ES-I3 (cell line): ENCODE measurements around the gene RPUSD1.

Source experiments
- H3K36me3 ChIP-seq: 2 replicates; pipeline ENCODE4 v1.6.1; 2013; ENCODE audit warnings: mild to moderate bottlenecking, low read length, control low read depth, moderate library complexity; ENCODE audit not compliant: insufficient read depth
- H3K4me1 ChIP-seq: 2 replicates; pipeline ENCODE4 v1.6.1; 2013; ENCODE audit warnings: mild to moderate bottlenecking, control low read depth, low read length; ENCODE audit not compliant: insufficient read depth
- H3K9ac ChIP-seq: 2 replicates; pipeline ENCODE4 v1.6.1; 2013; ENCODE audit warnings: low read depth, mild to moderate bottlenecking, low read length, moderate library complexity
- H3K9me3 ChIP-seq: 2 replicates; pipeline ENCODE4 v1.6.1; 2013; ENCODE audit warnings: mild to moderate bottlenecking, low read length, moderate library complexity; ENCODE audit not compliant: control insufficient read depth, insufficient read depth

Gene RPUSD1

GRCh38 chr16:808085-808386 is 19.9 kb upstream of the RPUSD1 start:
- H3K36me3 ChIP-seq, result no peaks in the 10 kb centered on the region
- H3K9me3 ChIP-seq, result no peaks in the 10 kb centered on the region
- H3K4me1 ChIP-seq, result peaks cover 5% of the 10 kb centered on the region; the same call in 1 of the 2 replicates
- peak overlapping the region; percentile 74 for H3K9ac ChIP-seq

- Histone ChIP-seq H3K4me1 (peaks cover 5% of the 10 kb centered on the region; the same call in 1 of the 2 replicates), H3K9ac (peak overlapping the region; percentile 74), H3K9me3 (no peaks in the 10 kb centered on the region), H3K36me3 (no peaks in the 10 kb centered on the region)
These were observed 19.3 kb upstream of the RPUSD1 start for GRCh38 chr16:807347-808084.

GRCh38 chr16:805474-805873 is 17.3 kb upstream of the RPUSD1 start:
- Histone ChIP-seq H3K4me1 (peaks cover 7% of the 10 kb centered on the region; the same call in 1 of the 2 replicates), H3K9ac (no peak overlapping the region), H3K36me3 (no peaks in the 10 kb centered on the region), H3K9me3 (no peaks in the 10 kb centered on the region)

- H3K4me1 ChIP-seq, result peaks cover 7% of the 10 kb centered on the region; the same call in 1 of the 2 replicates
- no peaks in the 10 kb centered on the region for H3K9me3 ChIP-seq
- H3K36me3 ChIP-seq, result no peaks in the 10 kb centered on the region
- no peak overlapping the region for H3K9ac ChIP-seq
These were observed 16.2 kb upstream of the RPUSD1 start for GRCh38 chr16:804193-805048.

GRCh38 chr16:803754-804080 is 15.5 kb upstream of the RPUSD1 start:
- H3K9ac ChIP-seq, result no peak overlapping the region
- H3K36me3 ChIP-seq, result no peaks in the 10 kb centered on the region
- H3K4me1 ChIP-seq, result peaks cover 7% of the 10 kb centered on the region; the same call in 1 of the 2 replicates
- no peaks in the 10 kb centered on the region for H3K9me3 ChIP-seq

- H3K9ac ChIP-seq, result no peak overlapping the region
- no peaks in the 10 kb centered on the region for H3K9me3 ChIP-seq
- peaks cover 7% of the 10 kb centered on the region; the same call in 1 of the 2 replicates for H3K4me1 ChIP-seq
- no peaks in the 10 kb centered on the region for H3K36me3 ChIP-seq
These were observed 15.0 kb upstream of the RPUSD1 start for GRCh38 chr16:802914-803753.

GRCh38 chr16:802461-802860 is 14.3 kb upstream of the RPUSD1 start:
- H3K36me3 ChIP-seq, result no peaks in the 10 kb centered on the region
- H3K4me1 ChIP-seq, result peaks cover 7% of the 10 kb centered on the region; the same call in 1 of the 2 replicates
- H3K9me3 ChIP-seq, result no peaks in the 10 kb centered on the region; the same call in 1 of the 2 replicates
- H3K9ac ChIP-seq, result no peak overlapping the region

GRCh38 chr16:801584-802363 is 13.6 kb upstream of the RPUSD1 start:
- Histone ChIP-seq H3K36me3 (0 out of 2 replicates have a peak, but pooled peaks cover 2% of the 10 kb centered on the region), H3K4me1 (peaks cover 7% of the 10 kb centered on the region; the same call in 1 of the 2 replicates), H3K9ac (no peak overlapping the region), H3K9me3 (no peaks in the 10 kb centered on the region; the same call in 1 of the 2 replicates)

- no peaks in the 10 kb centered on the region; the same call in 1 of the 2 replicates for H3K9me3 ChIP-seq
- peaks cover 7% of the 10 kb centered on the region; the same call in 1 of the 2 replicates for H3K4me1 ChIP-seq
- H3K9ac ChIP-seq, result no peak overlapping the region
- H3K36me3 ChIP-seq, result 0 out of 2 replicates have a peak, but pooled peaks cover 2% of the 10 kb centered on the region
These were observed 12.8 kb upstream of the RPUSD1 start for GRCh38 chr16:800834-801511.

- H3K4me1 ChIP-seq, result peaks cover 7% of the 10 kb centered on the region; the same call in 1 of the 2 replicates
- no peaks in the 10 kb centered on the region; the same call in 1 of the 2 replicates for H3K9me3 ChIP-seq
- H3K36me3 ChIP-seq, result 0 out of 2 replicates have a peak, but pooled peaks cover 2% of the 10 kb centered on the region
- H3K9ac ChIP-seq, result peak within 1 kb of the TSS; percentile 32; the same call in 1 of the 2 replicates
These were observed 12.0 kb upstream of the RPUSD1 start, which contains the start of gene GNG13 for GRCh38 chr16:799948-800833. Gene GNG13, minus strand, starts transcription at chr16:800734. Its CDS starts 1,657 bp downstream, at chr16:799077.

- Histone ChIP-seq H3K4me1 (peaks cover 2% of the 10 kb centered on the region; the same call in 1 of the 2 replicates), H3K36me3 (0 out of 2 replicates have a peak, but pooled peaks cover 2% of the 10 kb centered on the region), H3K9ac (no peak overlapping the region), H3K9me3 (no peaks in the 10 kb centered on the region; the same call in 1 of the 2 replicates)
These were observed 11.1 kb upstream of the RPUSD1 start for GRCh38 chr16:799111-799947.
